Measurements from ENCODE around the gene TLR8.
"Not testable (repeated sequence)": the region's sequence is repeated elsewhere in the genome, so short reads cannot be mapped to it uniquely, and the experiment has no call there.

The TLR8 gene

GRCh38 chrX:12930150-12930549 lies 23.7 kb downstream of the TLR8 start:
- H3K36me3 ChIP-seq (ENCODE audit: insufficient read depth, insufficient read length, low read length), result no peaks in the 10 kb centered on the region
- H3K9me3 ChIP-seq (ENCODE audit: insufficient read depth, low read length), result no peaks in the 10 kb centered on the region; the same call in 1 of the 2 replicates
- H3K9ac ChIP-seq (ENCODE audit: insufficient read length, low read depth), result no peak overlapping the region
- no peak overlapping the region for H3K4me3 ChIP-seq (ENCODE audit: insufficient read length, low read depth)
- no peaks in the 10 kb centered on the region for H3K27me3 ChIP-seq (ENCODE audit: insufficient read depth, insufficient read length)
- TF ChIP-seq YY1 (IDR thresholded peaks at IDR 0.05; ENCODE audit: insufficient read depth, insufficient read length), result no peak
- TF ChIP-seq ZNF274 (IDR thresholded peaks at IDR 0.05; ENCODE audit: low read depth, low read length), result no peak
- no peak for TF ChIP-seq SUZ12 (IDR thresholded peaks at IDR 0.05; ENCODE audit: extremely low read depth, insufficient read depth, insufficient read length)
- H3K4me1 ChIP-seq (ENCODE audit: insufficient read depth, insufficient read length), result no peaks in the 10 kb centered on the region
- DNase-seq (ENCODE audit: low read depth, low spot score), result no peak

- Histone ChIP-seq H3K9me3 (ENCODE audit: insufficient read depth, low read length) (peaks cover 16% of the 10 kb centered on the region), H3K27me3 (ENCODE audit: insufficient read depth, insufficient read length) (no peaks in the 10 kb centered on the region), H3K36me3 (ENCODE audit: insufficient read depth, insufficient read length, low read length) (no peaks in the 10 kb centered on the region), H3K9ac (ENCODE audit: insufficient read length, low read depth) (no peak overlapping the region), H3K4me3 (ENCODE audit: insufficient read length, low read depth) (no peak overlapping the region), H3K4me1 (ENCODE audit: insufficient read depth, insufficient read length) (no peaks in the 10 kb centered on the region)
- TF ChIP-seq SUZ12 (IDR thresholded peaks at IDR 0.05; ENCODE audit: extremely low read depth, insufficient read depth, insufficient read length), result no peak
- no peak for TF ChIP-seq ZNF274 (IDR thresholded peaks at IDR 0.05; ENCODE audit: low read depth, low read length)
- no peak for TF ChIP-seq YY1 (IDR thresholded peaks at IDR 0.05; ENCODE audit: insufficient read depth, insufficient read length)
- DNase-seq (ENCODE audit: low read depth, low spot score), result no peak
Measured at GRCh38 chrX:12932244-12932643, 25.8 kb downstream of the TLR8 start.

GRCh38 chrX:12934850-12935249 lies 28.4 kb downstream of the TLR8 start:
- no peak for TF ChIP-seq SUZ12 (IDR thresholded peaks at IDR 0.05; ENCODE audit: extremely low read depth, insufficient read depth, insufficient read length)
- no peak for TF ChIP-seq YY1 (IDR thresholded peaks at IDR 0.05; ENCODE audit: insufficient read depth, insufficient read length)
- no peak for TF ChIP-seq ZNF274 (IDR thresholded peaks at IDR 0.05; ENCODE audit: low read depth, low read length)
- no peak overlapping the region for H3K4me3 ChIP-seq (ENCODE audit: insufficient read length, low read depth)
- no peak for DNase-seq (ENCODE audit: low read depth, low spot score)
- H3K9ac ChIP-seq (ENCODE audit: insufficient read length, low read depth), result no peak overlapping the region
- H3K27me3 ChIP-seq (ENCODE audit: insufficient read depth, insufficient read length), result no peaks in the 10 kb centered on the region
- no peaks in the 10 kb centered on the region for H3K4me1 ChIP-seq (ENCODE audit: insufficient read depth, insufficient read length)
- peaks cover 35% of the 10 kb centered on the region for H3K9me3 ChIP-seq (ENCODE audit: insufficient read depth, low read length)
- H3K36me3 ChIP-seq (ENCODE audit: insufficient read depth, insufficient read length, low read length), result no peaks in the 10 kb centered on the region

GRCh38 chrX:12936947-12937346 lies 30.5 kb downstream of the TLR8 start:
- Histone ChIP-seq H3K4me3 (ENCODE audit: insufficient read length, low read depth) (no peak overlapping the region), H3K4me1 (ENCODE audit: insufficient read depth, insufficient read length) (no peaks in the 10 kb centered on the region), H3K36me3 (ENCODE audit: insufficient read depth, insufficient read length, low read length) (no peaks in the 10 kb centered on the region), H3K9me3 (ENCODE audit: insufficient read depth, low read length) (peaks cover 39% of the 10 kb centered on the region), H3K27me3 (ENCODE audit: insufficient read depth, insufficient read length) (no peaks in the 10 kb centered on the region), H3K9ac (ENCODE audit: insufficient read length, low read depth) (no peak overlapping the region)
- DNase-seq (ENCODE audit: low read depth, low spot score), result no peak
- TF ChIP-seq SUZ12 (IDR thresholded peaks at IDR 0.05; ENCODE audit: extremely low read depth, insufficient read depth, insufficient read length), result no peak
- TF ChIP-seq ZNF274 (IDR thresholded peaks at IDR 0.05; ENCODE audit: low read depth, low read length), result no peak

- not testable (repeated sequence) for H3K4me3 ChIP-seq (ENCODE audit: insufficient read length, low read depth); DNase-seq (ENCODE audit: low read depth, low spot score); H3K36me3 ChIP-seq (ENCODE audit: insufficient read depth, insufficient read length, low read length); H3K4me1 ChIP-seq (ENCODE audit: insufficient read depth, insufficient read length); H3K9ac ChIP-seq (ENCODE audit: insufficient read length, low read depth); H3K27me3 ChIP-seq (ENCODE audit: insufficient read depth, insufficient read length)
- H3K9me3 ChIP-seq (ENCODE audit: insufficient read depth, low read length), result peaks cover 39% of the 10 kb centered on the region
Measured at GRCh38 chrX:12940471-12940870, 34.1 kb downstream of the TLR8 start.

- H3K36me3 ChIP-seq (ENCODE audit: insufficient read depth, insufficient read length, low read length); H3K4me3 ChIP-seq (ENCODE audit: insufficient read length, low read depth); DNase-seq (ENCODE audit: low read depth, low spot score); H3K9ac ChIP-seq (ENCODE audit: insufficient read length, low read depth); H3K4me1 ChIP-seq (ENCODE audit: insufficient read depth, insufficient read length); H3K27me3 ChIP-seq (ENCODE audit: insufficient read depth, insufficient read length): not testable (repeated sequence)
- H3K9me3 ChIP-seq (ENCODE audit: insufficient read depth, low read length), result peaks cover 10% of the 10 kb centered on the region
Measured at GRCh38 chrX:12943592-12943991, 37.2 kb downstream of the TLR8 start.

- H3K9me3 ChIP-seq (ENCODE audit: insufficient read depth, low read length); H3K4me3 ChIP-seq (ENCODE audit: insufficient read length, low read depth); DNase-seq (ENCODE audit: low read depth, low spot score); H3K9ac ChIP-seq (ENCODE audit: insufficient read length, low read depth); H3K27me3 ChIP-seq (ENCODE audit: insufficient read depth, insufficient read length); H3K36me3 ChIP-seq (ENCODE audit: insufficient read depth, insufficient read length, low read length); H3K4me1 ChIP-seq (ENCODE audit: insufficient read depth, insufficient read length): not testable (repeated sequence)
Measured at GRCh38 chrX:12944452-12944851, 38.0 kb downstream of the TLR8 start.

GRCh38 chrX:12945494-12945893 lies 39.1 kb downstream of the TLR8 start:
- H3K36me3 ChIP-seq (ENCODE audit: insufficient read depth, insufficient read length, low read length), result no peaks in the 10 kb centered on the region
- no peak overlapping the region for H3K4me3 ChIP-seq (ENCODE audit: insufficient read length, low read depth)
- no peak for DNase-seq (ENCODE audit: low read depth, low spot score)
- no peak overlapping the region for H3K9ac ChIP-seq (ENCODE audit: insufficient read length, low read depth)
- peaks cover 4% of the 10 kb centered on the region for H3K4me1 ChIP-seq (ENCODE audit: insufficient read depth, insufficient read length)
- peaks cover 1% of the 10 kb centered on the region; the same call in 1 of the 2 replicates for H3K9me3 ChIP-seq (ENCODE audit: insufficient read depth, low read length)
- no peak for TF ChIP-seq ZNF274 (IDR thresholded peaks at IDR 0.05; ENCODE audit: low read depth, low read length)
- TF ChIP-seq YY1 (IDR thresholded peaks at IDR 0.05; ENCODE audit: insufficient read depth, insufficient read length), result no peak
- no peaks in the 10 kb centered on the region for H3K27me3 ChIP-seq (ENCODE audit: insufficient read depth, insufficient read length)

Measured in NT2/D1 (cell line).